Mesothelial cell of epicardium (in vitro differentiated cells): Measurements from ENCODE around the gene GRID1. TPM values are rescaled to one million over a fixed set of nuclear protein-coding genes. Genes with fewer than 3 reads are reported as not detected.

Experiments
- DNase-seq, 2 experiments: peaks; one replicate each; pipeline ENCODE4 v3.0.0; 2021; ENCODE audit warnings: low spot score in 2 of 2; ENCODE audit not compliant: unreplicated experiment in 2 of 2
- H3K27ac Mint-ChIP-seq: 2 replicates; pipeline ENCODE4 v1.8.0; 2021; ENCODE audit warnings: mixed read lengths
- H3K27me3 Mint-ChIP-seq: 2 replicates; pipeline ENCODE4 v1.8.0; 2021; ENCODE audit warnings: low read depth, mixed read lengths
- H3K36me3 Mint-ChIP-seq: 2 replicates; pipeline ENCODE4 v1.8.0; 2021; ENCODE audit warnings: mixed read lengths
- H3K4me1 Mint-ChIP-seq: 2 replicates; pipeline ENCODE4 v1.8.0; 2021; ENCODE audit warnings: mixed read lengths
- H3K4me3 Mint-ChIP-seq: 2 replicates; pipeline ENCODE4 v1.8.0; 2021; ENCODE audit warnings: mild to moderate bottlenecking, moderate library complexity, mixed read lengths
- H3K9me3 Mint-ChIP-seq: 2 replicates; pipeline ENCODE4 v1.8.0; 2021; ENCODE audit warnings: mixed read lengths
- CTCF ChIP-seq: fragments of 200-600 bp; sonication (generic); IDR thresholded peaks from one replicate; pipeline ENCODE4 v1.5.0; 2021; ENCODE audit warnings: antibody characterized with exemption; ENCODE audit not compliant: unreplicated experiment
- total RNA-seq: library from RNA; stranded (reverse); gene quantifications from 3 replicates; pipeline ENCODE4 v1.2.1, GENCODE V29; 2021

GRID1 gene
- total RNA-seq, 1 donor from 2014 or later = 0.22 TPM

GRCh38 chr10:86300931-86301830, 65.4 kb downstream of the GRID1 start:
- Mint-ChIP-seq H3K36me3 (no peaks in the 10 kb centered on the region), H3K9me3 (no peaks in the 10 kb centered on the region), H3K27ac (no peak overlapping the region), H3K27me3 (peaks cover 46% of the 10 kb centered on the region), H3K4me3 (no peak overlapping the region), H3K4me1 (no peaks in the 10 kb centered on the region)
- TF ChIP-seq CTCF = no peak
- no peak for DNase-seq

DNA sequence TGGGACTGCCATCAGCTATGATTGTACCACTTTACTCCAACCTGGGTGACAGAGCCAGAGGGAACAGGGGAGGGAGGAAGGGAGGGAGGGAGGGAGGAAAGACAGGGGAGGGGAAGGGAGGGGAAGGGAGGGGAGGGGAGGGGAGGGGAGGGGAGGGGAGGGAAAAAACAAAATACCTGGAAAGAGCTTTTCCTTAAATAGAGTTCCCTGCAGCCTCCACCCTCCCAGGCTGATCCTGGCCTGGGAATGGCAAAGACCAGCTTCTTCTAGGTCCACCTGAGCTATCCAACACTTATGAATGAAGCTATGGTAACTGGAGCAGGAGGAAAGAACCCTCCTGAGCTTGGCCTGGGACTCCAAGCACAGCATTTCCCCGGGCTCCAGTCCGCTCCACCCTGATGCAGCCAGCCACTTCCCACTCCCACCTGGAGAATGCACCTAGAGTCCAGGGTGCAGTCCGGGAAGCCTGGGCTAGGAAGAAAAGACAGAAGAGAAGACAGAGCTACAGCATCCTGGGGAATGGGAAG, 66.1 kb downstream of the GRID1 start:
- no peak overlapping the region for H3K27ac Mint-ChIP-seq
- H3K4me3 Mint-ChIP-seq = no peak overlapping the region
- peak in 1 of 2 experiments; percentile 28 for DNase-seq

GRCh38 chr10:86299562-86299961, 67.0 kb downstream of the GRID1 start:
- no peak for TF ChIP-seq CTCF
- H3K4me1 Mint-ChIP-seq = no peaks in the 10 kb centered on the region
- H3K27ac Mint-ChIP-seq = no peak overlapping the region
- DNase-seq = peak in 1 of 2 experiments; percentile 7
- no peaks in the 10 kb centered on the region for H3K36me3 Mint-ChIP-seq
- H3K4me3 Mint-ChIP-seq = no peak overlapping the region
- H3K9me3 Mint-ChIP-seq = no peaks in the 10 kb centered on the region
- H3K27me3 Mint-ChIP-seq = peaks cover 54% of the 10 kb centered on the region

More for the DNA sequence above, 66.1 kb downstream of the GRID1 start:
- Mint-ChIP-seq H3K36me3 (no peaks in the 10 kb centered on the region), H3K27me3 (peaks cover 51% of the 10 kb centered on the region), H3K9me3 (no peaks in the 10 kb centered on the region), H3K4me1 (no peaks in the 10 kb centered on the region)
- TF ChIP-seq CTCF = no peak

GRCh38 chr10:86298501-86299001, 68.0 kb downstream of the GRID1 start:
- no peaks in the 10 kb centered on the region for H3K36me3 Mint-ChIP-seq
- no peak for TF ChIP-seq CTCF
- H3K27ac Mint-ChIP-seq = no peak overlapping the region
- no peaks in the 10 kb centered on the region for H3K4me1 Mint-ChIP-seq
- H3K4me3 Mint-ChIP-seq = no peak overlapping the region
- H3K27me3 Mint-ChIP-seq = peaks cover 59% of the 10 kb centered on the region
- peak in 1 of 2 experiments; percentile 29 for DNase-seq
- no peaks in the 10 kb centered on the region for H3K9me3 Mint-ChIP-seq

- Mint-ChIP-seq H3K27ac (no peak overlapping the region), H3K4me3 (no peak overlapping the region), H3K9me3 (no peaks in the 10 kb centered on the region), H3K36me3 (no peaks in the 10 kb centered on the region), H3K4me1 (no peaks in the 10 kb centered on the region), H3K27me3 (peaks cover 58% of the 10 kb centered on the region)
- peak in 1 of 2 experiments; percentile 25 for DNase-seq
- no peak for TF ChIP-seq CTCF
These were observed 70.8 kb downstream of the GRID1 start for GRCh38 chr10:86295791-86296190.
